A549 (cell line): ENCODE measurements around the gene LRP3.

Source experiments
- FOSL2 ChIP-seq, 2 experiments: fragments of 450-650 bp in 1 of 2; fragments of >200 bp in 1 of 2; sonication (Bioruptor Twin) in 1 of 2; formaldehyde crosslinking; IDR thresholded peaks; 2 replicates each; pipeline versions ENCODE4 v1.5.0 to v1.6.1; 2016 to 2020; ENCODE audit warnings: mild to moderate bottlenecking in 1 of 2, moderate library complexity in 1 of 2
- RFX5 ChIP-seq: fragments of 450-650 bp; IDR thresholded peaks from 2 replicates; pipeline ENCODE4 v1.7.1; 2014; ENCODE audit warnings: antibody characterized with exemption, mild to moderate bottlenecking, moderate library complexity
- TF ChIP-seq, protein P1 (sequence below): fragments of 150-350 bp; IDR thresholded peaks from 2 replicates; pipeline ENCODE4 v1.6.1; 2014; ENCODE audit warnings: low read depth, mild to moderate bottlenecking, low read length

DNA sequence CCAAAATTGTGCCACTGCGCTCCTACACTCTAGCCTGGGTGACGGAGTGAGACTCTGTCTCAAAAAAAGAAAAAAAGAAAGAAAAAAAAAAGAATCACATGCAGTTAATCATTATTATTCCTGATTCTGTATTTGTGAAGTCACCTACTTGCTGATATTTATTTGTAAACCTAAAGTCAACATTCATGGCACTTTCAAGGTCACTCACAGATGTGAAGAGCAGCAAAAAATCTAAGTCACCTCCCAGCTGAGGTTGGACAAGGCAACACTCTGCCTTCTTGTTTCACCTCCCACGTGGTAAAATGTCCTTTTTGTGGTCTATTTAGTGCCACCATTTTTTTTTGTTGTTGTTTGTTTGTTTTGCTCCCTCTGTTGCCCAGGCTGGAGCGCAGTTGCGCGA, 35.8 kb upstream of the LRP3 start:
- TF ChIP-seq, protein P1, sequence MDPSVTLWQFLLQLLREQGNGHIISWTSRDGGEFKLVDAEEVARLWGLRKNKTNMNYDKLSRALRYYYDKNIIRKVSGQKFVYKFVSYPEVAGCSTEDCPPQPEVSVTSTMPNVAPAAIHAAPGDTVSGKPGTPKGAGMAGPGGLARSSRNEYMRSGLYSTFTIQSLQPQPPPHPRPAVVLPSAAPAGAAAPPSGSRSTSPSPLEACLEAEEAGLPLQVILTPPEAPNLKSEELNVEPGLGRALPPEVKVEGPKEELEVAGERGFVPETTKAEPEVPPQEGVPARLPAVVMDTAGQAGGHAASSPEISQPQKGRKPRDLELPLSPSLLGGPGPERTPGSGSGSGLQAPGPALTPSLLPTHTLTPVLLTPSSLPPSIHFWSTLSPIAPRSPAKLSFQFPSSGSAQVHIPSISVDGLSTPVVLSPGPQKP = no peak
- TF ChIP-seq RFX5 (no peak), FOSL2 (IDR thresholded peaks at IDR 0.05) (no peak), FOSL2 (CRISPR knock-in tag; IDR thresholded peaks at IDR 0.05) (no peak)
